HG02642 (cell line): Measurements from ENCODE around the gene LRRC4B.
"Not testable (repeated sequence)": the region's sequence is repeated elsewhere in the genome, so short reads cannot be mapped to it uniquely, and the experiment has no call there.

Source experiments
- ATAC-seq: cut with Tn5 transposase; IDR thresholded peaks from one replicate; pipeline ENCODE4 v1.9.1; 2021; ENCODE audit warnings: mild to moderate bottlenecking; ENCODE audit not compliant: unreplicated experiment, poor library complexity

Gene LRRC4B

GRCh38 chr19:50576769-50577168, 8.5 kb upstream of the LRRC4B start:
- ATAC-seq = not testable (repeated sequence)

GRCh38 chr19:50573741-50574461, 5.7 kb upstream of the LRRC4B start:
- ATAC-seq = no peak

GRCh38 chr19:50570997-50571396, 2.8 kb upstream of the LRRC4B start:
- no peak for ATAC-seq

GRCh38 chr19:50569938-50570540, 1.8 kb upstream of the LRRC4B start:
- no peak for ATAC-seq

GRCh38 chr19:50568728-50569698, 778 bp upstream of the LRRC4B start:
- no peak for ATAC-seq

GRCh38 chr19:50567052-50567841, 988 bp downstream of the LRRC4B start:
- ATAC-seq = no peak

GRCh38 chr19:50565984-50566903, 2.0 kb downstream of the LRRC4B start:
- no peak for ATAC-seq

GRCh38 chr19:50564229-50565105, 3.8 kb downstream of the LRRC4B start:
- no peak for ATAC-seq

- ATAC-seq = no peak
Observed at GRCh38 chr19:50563597-50563996, 4.6 kb downstream of the LRRC4B start.

GRCh38 chr19:50562996-50563395, 5.2 kb downstream of the LRRC4B start:
- ATAC-seq = no peak

- no peak for ATAC-seq
Observed at GRCh38 chr19:50562329-50562728, 5.9 kb downstream of the LRRC4B start.

- ATAC-seq = no peak
Observed at GRCh38 chr19:50559636-50560035, 8.6 kb downstream of the LRRC4B start.

GRCh38 chr19:50558449-50558848, 9.8 kb downstream of the LRRC4B start:
- no peak for ATAC-seq

- ATAC-seq = no peak
Observed at GRCh38 chr19:50558039-50558438, 10.2 kb downstream of the LRRC4B start.

- no peak for ATAC-seq
Observed at GRCh38 chr19:50557009-50557613, 11.1 kb downstream of the LRRC4B start.

- ATAC-seq = no peak
Observed at GRCh38 chr19:50556282-50557008, 11.8 kb downstream of the LRRC4B start.
